Neural crest cell (in vitro differentiated cells): ENCODE results near the gene MBD3. TPM values are rescaled to one million over a fixed set of nuclear protein-coding genes. Genes with fewer than 3 reads are reported as not detected.

Experiments used
- DNase-seq: peaks from one replicate; pipeline ENCODE4 v3.0.0; 2021; ENCODE audit warnings: low read depth, mixed read lengths, low spot score
- H3K27ac Mint-ChIP-seq: one replicate; pipeline ENCODE4 v1.8.0; 2021; ENCODE audit warnings: mild to moderate bottlenecking, mixed read lengths; ENCODE audit not compliant: unreplicated experiment
- H3K27me3 Mint-ChIP-seq: 2 replicates; pipeline ENCODE4 v1.8.0; 2021; ENCODE audit warnings: low read depth, mild to moderate bottlenecking, mixed read lengths
- H3K36me3 Mint-ChIP-seq: 2 replicates; pipeline ENCODE4 v1.8.0; 2021; ENCODE audit warnings: low read depth, mild to moderate bottlenecking, mixed read lengths
- H3K4me1 Mint-ChIP-seq: 2 replicates; pipeline ENCODE4 v1.8.0; 2021; ENCODE audit warnings: mixed read lengths
- H3K4me3 Mint-ChIP-seq: one replicate; pipeline ENCODE4 v1.8.0; 2021; ENCODE audit warnings: mild to moderate bottlenecking, mixed read lengths
- H3K9me3 Mint-ChIP-seq: 2 replicates; pipeline ENCODE4 v1.8.0; 2021; ENCODE audit warnings: mixed read lengths
- CTCF ChIP-seq: fragments of 200-600 bp; sonication (generic); conservative IDR thresholded peaks from 2 replicates; pipeline ENCODE4 v1.5.0; 2021; ENCODE audit warnings: antibody characterized with exemption, mild to moderate bottlenecking
- total RNA-seq: library from RNA; stranded (reverse); gene quantifications from 2 replicates; pipeline ENCODE4 v1.2.1, GENCODE V29; 2021

Gene MBD3
- total RNA-seq, 1 donor from 2014 or later, result 168 TPM

GRCh38 chr19:1577090-1577928 is 15.4 kb downstream of the MBD3 start:
- H3K4me3 Mint-ChIP-seq, result no peak overlapping the region
- H3K9me3 Mint-ChIP-seq, result no peaks in the 10 kb centered on the region
- H3K27me3 Mint-ChIP-seq, result no peaks in the 10 kb centered on the region
- no peak for TF ChIP-seq CTCF
- H3K4me1 Mint-ChIP-seq, result no peaks in the 10 kb centered on the region
- peaks cover 11% of the 10 kb centered on the region for H3K36me3 Mint-ChIP-seq
- no peak for DNase-seq
- H3K27ac Mint-ChIP-seq, result no peak overlapping the region

- no peaks in the 10 kb centered on the region for H3K9me3 Mint-ChIP-seq
- peak overlapping the region; percentile 50 for H3K4me3 Mint-ChIP-seq
- peaks cover 4% of the 10 kb centered on the region for H3K4me1 Mint-ChIP-seq
- no peak for DNase-seq
- H3K27ac Mint-ChIP-seq, result no peak overlapping the region
- H3K27me3 Mint-ChIP-seq, result peaks cover 3% of the 10 kb centered on the region
- H3K36me3 Mint-ChIP-seq, result peaks cover 11% of the 10 kb centered on the region
- no peak for TF ChIP-seq CTCF
Observed at GRCh38 chr19:1576242-1577089, 16.2 kb downstream of the MBD3 start.

- peaks cover 9% of the 10 kb centered on the region for H3K4me1 Mint-ChIP-seq
- H3K36me3 Mint-ChIP-seq, result peaks cover 12% of the 10 kb centered on the region
- TF ChIP-seq CTCF, result no peak
- DNase-seq, result no peak
- H3K27me3 Mint-ChIP-seq, result peaks cover 9% of the 10 kb centered on the region
- H3K27ac Mint-ChIP-seq, result no peak overlapping the region
- peak overlapping the region; percentile 50 for H3K4me3 Mint-ChIP-seq
- H3K9me3 Mint-ChIP-seq, result no peaks in the 10 kb centered on the region
Observed at GRCh38 chr19:1575323-1576241, 17.1 kb downstream of the MBD3 start.

DNA sequence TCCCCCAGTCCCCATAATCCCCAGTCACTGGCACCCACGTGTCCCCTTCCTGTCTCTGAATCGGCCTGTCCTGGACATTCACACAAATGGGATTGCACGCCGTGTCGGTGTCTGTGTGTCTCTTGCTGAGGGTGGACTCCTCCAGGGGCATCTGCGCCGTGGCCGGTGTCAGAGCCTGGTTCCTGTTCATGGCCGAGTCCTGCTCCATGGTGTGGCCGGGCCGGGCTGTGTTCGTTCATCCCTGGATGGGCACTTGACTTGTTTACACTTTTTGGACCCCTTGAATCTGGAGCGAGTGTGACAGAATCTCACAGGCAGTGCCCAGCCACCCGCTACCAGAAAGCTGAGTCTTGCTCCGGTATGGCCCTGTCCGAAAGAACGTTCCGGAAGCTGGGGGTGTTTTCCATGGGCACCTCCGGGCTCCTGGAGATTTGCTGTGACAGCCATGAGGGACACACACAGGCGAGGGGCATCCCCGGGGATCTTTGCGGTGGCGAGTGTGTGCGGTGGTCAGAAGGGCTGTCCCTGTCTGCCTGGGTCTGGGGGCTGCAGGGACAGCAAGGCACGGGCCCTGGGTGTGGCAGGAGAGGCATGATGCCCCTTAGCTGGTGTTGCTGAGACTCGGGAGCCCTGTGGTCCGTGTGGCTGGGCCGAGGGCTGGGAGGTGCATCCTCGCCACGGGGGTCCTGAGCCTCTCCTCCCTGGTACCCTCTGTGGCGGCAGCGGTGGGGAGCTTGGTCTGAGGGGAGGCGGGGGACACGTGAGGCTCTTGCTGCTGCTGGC is 18.1 kb downstream of the MBD3 start:
- H3K4me3 Mint-ChIP-seq, result no peak overlapping the region
- no peak overlapping the region for H3K27ac Mint-ChIP-seq
- TF ChIP-seq CTCF, result no peak
- no peak for DNase-seq
- H3K9me3 Mint-ChIP-seq, result no peaks in the 10 kb centered on the region
- peaks cover 9% of the 10 kb centered on the region for H3K36me3 Mint-ChIP-seq
- peaks cover 19% of the 10 kb centered on the region for H3K27me3 Mint-ChIP-seq
- peaks cover 17% of the 10 kb centered on the region for H3K4me1 Mint-ChIP-seq
